GM18861 (cell line): Measurements from ENCODE around the gene SPATA24.
"Not testable (repeated sequence)": the region's sequence is repeated elsewhere in the genome, so short reads cannot be mapped to it uniquely, and the experiment has no call there.

Experiments
- ATAC-seq: cut with Tn5 transposase; IDR thresholded peaks from one replicate; pipeline ENCODE4 v1.9.1; 2021; ENCODE audit not compliant: unreplicated experiment

SPATA24 gene

GRCh38 chr5:139417214-139417613, 13.3 kb upstream of the SPATA24 start:
- no peak for ATAC-seq

GRCh38 chr5:139416651-139417050, 12.8 kb upstream of the SPATA24 start:
- ATAC-seq: no peak

- no peak for ATAC-seq
Observed at GRCh38 chr5:139415869-139416268, 12.0 kb upstream of the SPATA24 start.

- no peak for ATAC-seq
Observed at GRCh38 chr5:139415221-139415861, 11.5 kb upstream of the SPATA24 start.

GRCh38 chr5:139414581-139415130, 10.8 kb upstream of the SPATA24 start:
- ATAC-seq: no peak

GRCh38 chr5:139413963-139414362, 10.1 kb upstream of the SPATA24 start:
- ATAC-seq: no peak

GRCh38 chr5:139413153-139413552, 9.3 kb upstream of the SPATA24 start:
- ATAC-seq: no peak

- ATAC-seq: no peak
Observed at GRCh38 chr5:139410993-139411828, 7.3 kb upstream of the SPATA24 start.

GRCh38 chr5:139410121-139410992, 6.5 kb upstream of the SPATA24 start:
- ATAC-seq: no peak

- not testable (repeated sequence) for ATAC-seq
Observed at GRCh38 chr5:139409116-139409515, 5.2 kb upstream of the SPATA24 start.

- no peak for ATAC-seq
Observed at GRCh38 chr5:139408191-139408590, 4.3 kb upstream of the SPATA24 start.

- no peak for ATAC-seq
Observed at GRCh38 chr5:139407517-139407916, 3.6 kb upstream of the SPATA24 start.

GRCh38 chr5:139406963-139407362, 3.1 kb upstream of the SPATA24 start:
- ATAC-seq: no peak

GRCh38 chr5:139404484-139404840, 573 bp upstream of the SPATA24 start:
- ATAC-seq: no peak

GRCh38 chr5:139403418-139403786, 487 bp downstream of the SPATA24 start:
- ATAC-seq: peak; percentile 1

- ATAC-seq: no peak
Observed at GRCh38 chr5:139402561-139403158, 1.2 kb downstream of the SPATA24 start.

- ATAC-seq: no peak
Observed at GRCh38 chr5:139401546-139401945, 2.3 kb downstream of the SPATA24 start.

GRCh38 chr5:139399501-139400121, 4.3 kb downstream of the SPATA24 start:
- peak; percentile 27 for ATAC-seq

GRCh38 chr5:139397921-139398320, 6.0 kb downstream of the SPATA24 start:
- no peak for ATAC-seq

- ATAC-seq: no peak
Observed at GRCh38 chr5:139396691-139397090, 7.2 kb downstream of the SPATA24 start.
